ENCODE results near the gene ZNF740. TPM values are rescaled to one million over a fixed set of nuclear protein-coding genes. Genes with fewer than 3 reads are reported as not detected.

The ZNF740 gene
- total RNA-seq: 10.5 and 17.9 TPM in 2 replicates

GRCh38 chr12:53180220-53180930 is at the start of gene ZNF740, which contains the start of gene CSAD:
Gene ZNF740 (plus strand): TSS chr12:53180722. CDS start chr12:53181984, 1,262 bp downstream.
Gene CSAD (minus strand): TSS chr12:53180925. CDS start chr12:53173470, 7,455 bp downstream.

DNA sequence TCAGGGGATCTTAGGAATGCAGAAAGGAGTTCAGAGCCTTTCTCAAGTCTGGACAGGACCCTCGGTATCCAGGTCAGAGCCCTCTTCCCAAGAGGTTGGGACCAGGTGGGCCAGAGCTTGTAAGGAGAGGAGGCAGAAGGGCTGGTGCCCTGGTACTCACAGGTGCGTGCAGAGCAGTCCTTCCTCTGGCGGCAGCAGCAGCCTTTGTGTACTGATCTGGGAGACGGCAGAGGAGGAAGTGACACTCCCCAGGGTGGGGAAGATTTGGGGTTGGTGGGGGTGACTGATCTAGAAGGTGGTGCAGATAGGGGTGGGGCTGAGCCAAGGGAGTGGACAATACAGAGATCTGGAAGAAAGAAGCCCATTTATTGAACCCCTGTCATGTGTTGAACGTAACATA is 26.5 kb downstream of the ZNF740 start, which contains the start of gene ITGB7:
Gene ITGB7, minus strand, starts transcription at position 210 of the 400 bp plus-strand sequence. CDS start 6,808 bp downstream, outside the sequence.

GRCh38 chr12:53231921-53232645 is 51.6 kb downstream of the ZNF740 start, which contains the start of gene RARG:
Gene RARG (minus strand): TSS chr12:53232209. CDS start chr12:53227545, 4,664 bp downstream.

Other genes with a start within 250 kb of the ZNF740 start
- 118 and 172 TPM in 2 replicates for gene KRT18, start 231.6 kb upstream of the ZNF740 start, total RNA-seq
- 880 and 1,059 TPM in 2 replicates for gene EIF4B, start 174.3 kb upstream of the ZNF740 start, total RNA-seq
- gene TNS2, start 130.7 kb upstream of the ZNF740 start, total RNA-seq: 24.3 and 36.3 TPM in 2 replicates
- 15.1 and 18.6 TPM in 2 replicates for gene SPRYD3, start 101.3 kb upstream of the ZNF740 start, total RNA-seq
- gene IGFBP6, start 83.1 kb upstream of the ZNF740 start, total RNA-seq: 7.0 and 44.7 TPM in 2 replicates
- gene SOAT2, start 77.2 kb upstream of the ZNF740 start, total RNA-seq: not detected in 2 replicates
- gene CSAD, start 203 bp downstream of the ZNF740 start, total RNA-seq: 3.2 and 9.0 TPM in 2 replicates
- 0.49 TPM in 1 of 2 replicates, not detected in the other for gene ITGB7, start 26.5 kb downstream of the ZNF740 start, total RNA-seq
- gene RARG, start 51.5 kb downstream of the ZNF740 start, total RNA-seq: 8.9 and 16.0 TPM in 2 replicates
- 8.7 and 9.4 TPM in 2 replicates for gene ESPL1, start 87.6 kb downstream of the ZNF740 start, total RNA-seq
- 379 and 467 TPM in 2 replicates for gene PFDN5, start 114.8 kb downstream of the ZNF740 start, total RNA-seq
- gene MYG1, start 119.0 kb downstream of the ZNF740 start, total RNA-seq: 26.3 and 37.1 TPM in 2 replicates
- 26.6 and 42.4 TPM in 2 replicates for gene AAAS, start 140.9 kb downstream of the ZNF740 start, total RNA-seq
- not detected in 2 replicates for gene SP7, start 155.6 kb downstream of the ZNF740 start, total RNA-seq
- gene SP1, start 199.5 kb downstream of the ZNF740 start, total RNA-seq: 21.0 and 37.1 TPM in 2 replicates
- not detected in 2 replicates for gene AMHR2, start 243.1 kb downstream of the ZNF740 start, total RNA-seq